ENCODE measurements around the gene HOMER2. TPM values are rescaled to one million over a fixed set of nuclear protein-coding genes. Genes with fewer than 3 reads are reported as not detected.
A peak's percentile ranks its signal among the peaks of the same experiment; 100 is the strongest.

Gene HOMER2
- total RNA-seq, 1 donor: 11.6 TPM

DNA sequence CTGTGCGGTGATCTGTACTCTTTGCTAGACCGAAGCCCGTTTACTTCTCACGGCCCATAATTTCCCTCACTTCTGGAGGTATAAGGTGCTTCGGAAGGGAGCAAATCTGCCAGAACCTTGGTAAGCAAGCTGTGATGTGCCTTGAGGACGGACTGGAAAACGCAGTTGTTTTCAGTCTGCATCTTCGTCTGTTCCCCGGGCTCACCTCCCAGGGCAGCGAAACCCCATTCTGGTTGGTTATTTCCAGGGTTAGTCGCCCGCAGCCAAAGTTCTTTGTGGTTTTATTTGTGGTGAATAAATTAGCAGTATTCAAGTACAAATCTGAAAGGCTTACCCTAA, 33.9 kb upstream of the HOMER2 start:
- Histone ChIP-seq H3K27ac (ENCODE audit: low read depth, low read length) (peak overlapping the region; percentile 81), H3K36me3 (ENCODE audit: insufficient read depth, low read length) (peaks cover 12% of the 10 kb centered on the region), H3K79me2 (ENCODE audit: insufficient read depth, low read length) (peaks cover 16% of the 10 kb centered on the region), H2AFZ (ENCODE audit: low read length) (peak overlapping the region; percentile 98), H3K27me3 (ENCODE audit: insufficient read depth, low read length) (no peaks in the 10 kb centered on the region), H3K4me3 (ENCODE audit: insufficient read depth, low read length) (peak overlapping the region; percentile 79), H4K20me1 (ENCODE audit: insufficient read depth, low read length) (peaks cover 2% of the 10 kb centered on the region), H3K4me1 (ENCODE audit: insufficient read depth, low read length) (peaks cover 11% of the 10 kb centered on the region), H3K4me2 (ENCODE audit: insufficient read depth, low read length) (peak overlapping the region; percentile 88), H3K9me3 (ENCODE audit: low read depth, low read length) (no peaks in the 10 kb centered on the region)
- peak; percentile 81 for DNase-seq (ENCODE audit: insufficient read length, low spot score, missing footprints)
- TF ChIP-seq CTCF (IDR thresholded peaks at IDR 0.05; ENCODE audit: extremely low read depth, low read depth, low read length): no peak

DNA sequence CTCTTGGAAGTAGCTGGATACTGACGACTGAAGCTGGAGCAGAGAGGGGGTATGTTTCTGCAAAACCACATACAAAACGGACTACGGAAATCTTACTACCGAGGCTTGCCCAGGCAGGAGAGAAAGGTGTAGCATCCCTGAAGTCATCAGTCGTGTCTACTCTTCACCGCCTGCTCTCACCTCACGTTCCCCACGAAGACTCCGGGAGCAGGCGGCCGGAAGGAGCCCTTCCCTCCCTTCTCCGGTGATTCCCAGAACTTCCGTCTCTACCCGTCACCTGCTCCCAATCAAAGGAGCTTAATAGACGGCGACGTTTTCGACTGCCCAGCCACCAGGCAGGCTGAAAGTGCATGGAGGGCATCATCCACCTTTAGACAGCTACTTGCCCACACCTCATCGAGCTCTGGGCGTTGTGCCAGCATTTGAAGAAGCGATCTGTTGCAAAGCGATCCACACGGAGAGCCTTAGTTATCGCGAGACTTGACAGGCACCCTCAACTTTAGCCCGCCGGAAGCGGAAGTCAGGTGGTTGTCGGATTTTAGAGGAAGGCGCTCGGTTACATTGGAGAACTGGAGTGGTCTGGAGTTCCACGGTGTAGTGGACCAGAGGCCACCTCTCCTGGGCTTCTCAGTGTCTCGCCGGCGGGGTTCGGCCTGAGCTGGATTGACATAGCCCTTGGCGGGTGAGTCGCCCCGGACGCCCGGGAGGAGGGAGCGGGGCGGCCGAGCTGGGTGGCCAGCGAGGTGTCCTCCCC, 33.3 kb upstream of the HOMER2 start, which contains the start of gene RAMAC:
RAMAC (plus strand) TSS at position 523 of the 754 bp plus-strand sequence. CDS start 2,809 bp downstream, outside the sequence.
- Histone ChIP-seq H3K79me2 (ENCODE audit: insufficient read depth, low read length) (peaks cover 16% of the 10 kb centered on the region), H3K4me1 (ENCODE audit: insufficient read depth, low read length) (peaks cover 11% of the 10 kb centered on the region), H3K27ac (ENCODE audit: low read depth, low read length) (peak within 1 kb of the TSS; percentile 81), H3K27me3 (ENCODE audit: insufficient read depth, low read length) (no peaks in the 10 kb centered on the region), H3K4me3 (ENCODE audit: insufficient read depth, low read length) (peak within 1 kb of the TSS; percentile 79), H4K20me1 (ENCODE audit: insufficient read depth, low read length) (peaks cover 2% of the 10 kb centered on the region), H3K9me3 (ENCODE audit: low read depth, low read length) (no peaks in the 10 kb centered on the region), H3K4me2 (ENCODE audit: insufficient read depth, low read length) (peak within 1 kb of the TSS; percentile 88), H2AFZ (ENCODE audit: low read length) (peak within 1 kb of the TSS; percentile 98), H3K36me3 (ENCODE audit: insufficient read depth, low read length) (peaks cover 12% of the 10 kb centered on the region)
- peak; percentile 94 for DNase-seq (ENCODE audit: insufficient read length, low spot score, missing footprints)
- no peak for TF ChIP-seq CTCF (IDR thresholded peaks at IDR 0.05; ENCODE audit: extremely low read depth, low read depth, low read length)

DNA sequence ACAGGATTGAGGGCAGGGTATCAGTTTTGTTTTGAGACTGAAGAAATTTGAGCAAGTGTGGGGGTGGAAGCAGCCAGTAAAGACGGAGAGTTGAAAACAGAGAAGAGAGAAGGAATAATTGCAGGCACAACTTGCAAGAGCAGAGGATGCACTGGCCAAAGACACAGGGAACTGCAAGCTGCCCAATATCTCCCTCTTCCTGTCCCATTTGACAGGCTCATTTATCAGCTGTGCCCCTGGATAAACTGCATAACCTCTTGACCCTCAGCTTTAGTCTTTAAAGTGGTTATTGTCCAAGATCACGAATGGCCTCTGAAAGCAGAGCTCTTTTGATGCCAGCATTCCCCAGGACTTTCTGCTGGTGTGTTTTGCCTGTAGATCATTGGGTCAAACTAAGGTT, 28.5 kb upstream of the HOMER2 start:
- no peak overlapping the region for H3K4me3 ChIP-seq (ENCODE audit: insufficient read depth, low read length)
- H3K27ac ChIP-seq (ENCODE audit: low read depth, low read length): no peak overlapping the region
- H3K36me3 ChIP-seq (ENCODE audit: insufficient read depth, low read length): no peaks in the 10 kb centered on the region
- no peak for DNase-seq (ENCODE audit: insufficient read length, low spot score, missing footprints)
- H3K79me2 ChIP-seq (ENCODE audit: insufficient read depth, low read length): no peaks in the 10 kb centered on the region
- H2AFZ ChIP-seq (ENCODE audit: low read length): no peak overlapping the region
- no peak overlapping the region for H3K4me2 ChIP-seq (ENCODE audit: insufficient read depth, low read length)
- peaks cover 6% of the 10 kb centered on the region for H3K4me1 ChIP-seq (ENCODE audit: insufficient read depth, low read length)
- no peaks in the 10 kb centered on the region for H4K20me1 ChIP-seq (ENCODE audit: insufficient read depth, low read length)
- no peak for TF ChIP-seq CTCF (IDR thresholded peaks at IDR 0.05; ENCODE audit: extremely low read depth, low read depth, low read length)
- no peaks in the 10 kb centered on the region for H3K27me3 ChIP-seq (ENCODE audit: insufficient read depth, low read length)
- no peaks in the 10 kb centered on the region for H3K9me3 ChIP-seq (ENCODE audit: low read depth, low read length)

DNA sequence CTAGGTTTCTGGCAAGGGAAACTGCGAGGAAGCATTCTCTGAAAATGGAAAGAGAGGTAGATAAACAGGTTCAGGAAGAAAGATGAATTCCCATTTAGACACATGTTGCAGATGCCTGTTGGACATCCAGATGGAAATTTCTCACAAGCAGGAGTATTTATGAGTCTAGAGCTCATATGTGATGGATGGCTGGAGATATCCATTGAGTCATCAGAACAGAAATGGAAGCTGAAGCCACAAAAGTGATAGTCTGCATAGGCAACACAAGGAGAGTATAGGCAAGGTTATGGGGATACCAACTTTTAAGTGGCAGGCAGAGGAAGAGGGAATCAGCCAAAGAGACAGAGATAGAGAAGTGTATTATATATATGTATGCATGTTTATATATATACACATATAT, 27.2 kb upstream of the HOMER2 start:
- TF ChIP-seq CTCF (IDR thresholded peaks at IDR 0.05; ENCODE audit: extremely low read depth, low read depth, low read length): no peak
- no peaks in the 10 kb centered on the region for H3K27me3 ChIP-seq (ENCODE audit: insufficient read depth, low read length)
- no peaks in the 10 kb centered on the region for H4K20me1 ChIP-seq (ENCODE audit: insufficient read depth, low read length)
- no peaks in the 10 kb centered on the region for H3K9me3 ChIP-seq (ENCODE audit: low read depth, low read length)
- no peak for DNase-seq (ENCODE audit: insufficient read length, low spot score, missing footprints)
- no peak overlapping the region for H3K27ac ChIP-seq (ENCODE audit: low read depth, low read length)
- H2AFZ ChIP-seq (ENCODE audit: low read length): no peak overlapping the region
- no peaks in the 10 kb centered on the region for H3K36me3 ChIP-seq (ENCODE audit: insufficient read depth, low read length)
- no peak overlapping the region for H3K4me2 ChIP-seq (ENCODE audit: insufficient read depth, low read length)
- H3K4me3 ChIP-seq (ENCODE audit: insufficient read depth, low read length): no peak overlapping the region
- H3K79me2 ChIP-seq (ENCODE audit: insufficient read depth, low read length): no peaks in the 10 kb centered on the region
- no peaks in the 10 kb centered on the region for H3K4me1 ChIP-seq (ENCODE audit: insufficient read depth, low read length)

All from osteoblast (primary cell).